Sigmoid colon (tissue), 7 donors: ENCODE data around the gene STK11IP. TPM values are rescaled to one million over a fixed set of nuclear protein-coding genes. Genes with fewer than 3 reads are reported as not detected.

Experiments
- DNase-seq: peaks from one replicate; pipeline ENCODE4 v3.0.0-alpha.2; 2019
- H3K27ac ChIP-seq, 4 donors: fragments of 200-600 bp; sonication (generic); one replicate each; pipeline ENCODE4 v1.5.1; 2016 to 2019; ENCODE audit warnings: mild to moderate bottlenecking in 1 of 4
- H3K27me3 ChIP-seq, 3 donors: fragments of 200-600 bp; sonication (generic); one replicate each; pipeline ENCODE4 v1.5.1; 2019; ENCODE audit warnings: mild to moderate bottlenecking in 1 of 3
- H3K36me3 ChIP-seq, 4 donors: fragments of 200-600 bp; sonication (generic); one replicate each; pipeline ENCODE4 v1.5.1; 2016 to 2019
- H3K4me1 ChIP-seq, 4 donors: fragments of 200-600 bp; sonication (generic); one replicate each; pipeline ENCODE4 v1.5.1; 2017 to 2019
- H3K4me3 ChIP-seq, 4 donors: fragments of 200-600 bp; sonication (generic); one replicate each; pipeline ENCODE4 v1.5.1; 2017 to 2019; ENCODE audit warnings: mild to moderate bottlenecking in 2 of 4, moderate library complexity in 1 of 4
- H3K9me3 ChIP-seq, 4 donors: fragments of 200-600 bp in 3 of 4; sonication (generic) in 3 of 4; one replicate each; pipeline versions ENCODE4 v1.5.1 to v1.6.1; 2013 to 2019
- CTCF ChIP-seq, 4 experiments: fragments of 450-650 bp in 3 of 4; fragments of 200-600 bp in 1 of 4; IDR thresholded peaks; one replicate each; pipeline ENCODE4 v1.5.1; 2016 to 2019; ENCODE audit warnings: antibody characterized with exemption in 4 of 4, mild to moderate bottlenecking in 3 of 4, moderate library complexity in 2 of 4
- EP300 ChIP-seq, 4 donors: sonication (generic); formaldehyde crosslinking; IDR thresholded peaks; one replicate each; pipeline ENCODE4 v1.6.1; 2017; ENCODE audit warnings: antibody characterized with exemption in 4 of 4
- POLR2A ChIP-seq, 2 donors: fragments of 450-650 bp; IDR thresholded peaks; one replicate each; pipeline ENCODE4 v1.6.1; 2016; ENCODE audit warnings: antibody characterized with exemption in 2 of 2, mild to moderate bottlenecking in 2 of 2, moderate library complexity in 2 of 2
- POLR2AphosphoS5 ChIP-seq, 4 donors: sonication (generic); formaldehyde crosslinking; IDR thresholded peaks; one replicate each; pipeline ENCODE4 v1.6.1; 2017; ENCODE audit warnings: antibody characterized with exemption in 4 of 4
- WGBS, 2 donors: extraction: QIAGEN DNeasy Blood & Tissue Kit; methylation state at CpG; one replicate each; pipeline ENCODE4 v1.1.7; 2013; 5-methylcytosine and 5-hydroxymethylcytosine counted together
- intact Hi-C: fragments of 100-400 bp; cut with DNase I; formaldehyde crosslinking; loops from one replicate; pipeline ENCODE4 v1.15.1; 2023
- polyA plus RNA-seq, 3 donors: library from polyadenylated mRNA; stranded (reverse); fragments of 200-250 nt; gene quantifications; one replicate each; pipeline ENCODE4 v1.2.3, GENCODE V29; 2013
- total RNA-seq, 4 donors: library from RNA; depleted of rRNA; stranded (reverse); fragments of >200 nt; gene quantifications; one replicate each; pipeline ENCODE4 v1.1.0, GENCODE V29; 2016
- donor health status: healthy with polysubstance abuse.
- donor health status: Bipolar disorder and iron deficiency.
- donor health status: healthy.

STK11IP gene
- total and polyA plus RNA-seq, 7 donors, result 6.9 to 36.7 (median 10.8) TPM

GRCh38 chr2:219572237-219573001, 25.2 kb upstream of the STK11IP start, which contains the start of gene INHA:
Gene INHA (plus strand): TSS chr2:219572310. CDS start chr2:219572375, 65 bp downstream.
- WGBS, 2 donors, result 84 to 91% methylated on average over 13 of the region's 13 CpGs
- Histone ChIP-seq H3K4me3 (peak within 1 kb of the TSS; percentile 66 to 69 (median 68)), H3K27me3 (peaks cover 0 to 25% (median 0%) of the 10 kb centered on the region in 3 donors), H3K27ac (peak within 1 kb of the TSS; percentile 86 to 91 (median 88)), H3K4me1 (peaks cover 0 to 15% (median 13%) of the 10 kb centered on the region in 4 donors), H3K36me3 (no peaks in the 10 kb centered on the region), H3K9me3 (no peaks in the 10 kb centered on the region)
- TF ChIP-seq POLR2AphosphoS5 (IDR thresholded peaks at IDR 0.05), result no peak
- no peak for TF ChIP-seq CTCF (IDR thresholded peaks at IDR 0.05)
- TF ChIP-seq POLR2A (IDR thresholded peaks at IDR 0.05), result no peak
- no peak for TF ChIP-seq EP300 (IDR thresholded peaks at IDR 0.05)
- DNase-seq, result no peak
- intact Hi-C loops, result no loop called here

GRCh38 chr2:219573166-219573565, 24.5 kb upstream of the STK11IP start:
- Histone ChIP-seq H3K4me3 (no peak overlapping the region), H3K4me1 (peaks cover 0 to 15% (median 13%) of the 10 kb centered on the region in 4 donors), H3K9me3 (no peaks in the 10 kb centered on the region), H3K27me3 (peaks cover 0 to 27% (median 0%) of the 10 kb centered on the region in 3 donors), H3K27ac (no peak overlapping the region), H3K36me3 (no peaks in the 10 kb centered on the region)
- 77 to 83% methylated on average over 5 of the region's 5 CpGs for WGBS, 2 donors
- no peak for TF ChIP-seq POLR2AphosphoS5 (IDR thresholded peaks at IDR 0.05)
- no peak for TF ChIP-seq POLR2A (IDR thresholded peaks at IDR 0.05)
- no peak for DNase-seq
- intact Hi-C loops, result no loop called here

- no peak overlapping the region for H3K27ac ChIP-seq
- no peak for DNase-seq
- H3K4me3 ChIP-seq, result no peak overlapping the region
- TF ChIP-seq CTCF (IDR thresholded peaks at IDR 0.05) (no peak), POLR2A (IDR thresholded peaks at IDR 0.05) (no peak), POLR2AphosphoS5 (IDR thresholded peaks at IDR 0.05) (no peak), EP300 (IDR thresholded peaks at IDR 0.05) (no peak)
- H3K9me3 ChIP-seq, result no peaks in the 10 kb centered on the region
- WGBS, 2 donors, result 81 to 88% methylated on average over 22 of the region's 22 CpGs
- intact Hi-C loops, result no loop called here
- peaks cover 0 to 14% (median 12%) of the 10 kb centered on the region in 4 donors for H3K4me1 ChIP-seq
- peaks cover 0 to 27% (median 0%) of the 10 kb centered on the region in 3 donors for H3K27me3 ChIP-seq
- no peaks in the 10 kb centered on the region for H3K36me3 ChIP-seq
These were observed 23.0 kb upstream of the STK11IP start for GRCh38 chr2:219574484-219575311.

GRCh38 chr2:219575566-219576504, 21.8 kb upstream of the STK11IP start:
- WGBS, 2 donors, result 75 to 81% methylated on average over 6 of the region's 6 CpGs
- Histone ChIP-seq H3K36me3 (no peaks in the 10 kb centered on the region), H3K27ac (no peak overlapping the region), H3K27me3 (peaks cover 0 to 27% (median 0%) of the 10 kb centered on the region in 3 donors), H3K4me3 (no peak overlapping the region), H3K9me3 (no peaks in the 10 kb centered on the region), H3K4me1 (peaks cover 0 to 6% (median 5%) of the 10 kb centered on the region in 4 donors)
- DNase-seq, result no peak
- TF ChIP-seq EP300 (IDR thresholded peaks at IDR 0.05) (no peak), CTCF (IDR thresholded peaks at IDR 0.05) (no peak), POLR2A (IDR thresholded peaks at IDR 0.05) (no peak), POLR2AphosphoS5 (IDR thresholded peaks at IDR 0.05) (no peak)
- intact Hi-C loops, result no loop called here
